C4-2B (cell line): ENCODE data around the gene GABRA5.

ENCODE experiments used
- ZFX ChIP-seq: fragments of 450-650 bp; IDR thresholded peaks from 2 replicates; pipeline ENCODE4 v1.6.1; 2017
- TF ChIP-seq, protein P1 (sequence below): fragments of 450-650 bp; conservative IDR thresholded peaks from 2 replicates; pipeline ENCODE4 v1.5.1; 2017; ENCODE audit warnings: mild to moderate bottlenecking

DNA sequence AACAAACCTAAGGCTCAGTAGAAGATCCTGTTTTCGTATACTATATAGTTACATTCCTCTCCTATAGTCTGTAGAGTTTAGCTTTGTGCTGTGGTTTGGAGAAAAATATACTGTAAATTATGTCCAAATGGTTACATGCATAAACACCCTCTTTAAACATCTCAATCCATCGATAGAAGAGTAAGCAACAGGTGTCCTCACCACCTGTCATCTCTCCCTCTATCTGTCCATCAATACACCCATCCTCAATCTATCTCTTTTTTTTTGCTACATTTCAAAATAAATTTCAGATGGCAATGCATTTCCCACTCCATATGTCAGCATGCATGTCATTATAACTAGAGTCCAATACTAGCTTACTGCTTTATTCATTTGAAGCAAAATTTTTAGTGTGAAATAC, 83.1 kb downstream of the GABRA5 start:
- TF ChIP-seq, protein P1, sequence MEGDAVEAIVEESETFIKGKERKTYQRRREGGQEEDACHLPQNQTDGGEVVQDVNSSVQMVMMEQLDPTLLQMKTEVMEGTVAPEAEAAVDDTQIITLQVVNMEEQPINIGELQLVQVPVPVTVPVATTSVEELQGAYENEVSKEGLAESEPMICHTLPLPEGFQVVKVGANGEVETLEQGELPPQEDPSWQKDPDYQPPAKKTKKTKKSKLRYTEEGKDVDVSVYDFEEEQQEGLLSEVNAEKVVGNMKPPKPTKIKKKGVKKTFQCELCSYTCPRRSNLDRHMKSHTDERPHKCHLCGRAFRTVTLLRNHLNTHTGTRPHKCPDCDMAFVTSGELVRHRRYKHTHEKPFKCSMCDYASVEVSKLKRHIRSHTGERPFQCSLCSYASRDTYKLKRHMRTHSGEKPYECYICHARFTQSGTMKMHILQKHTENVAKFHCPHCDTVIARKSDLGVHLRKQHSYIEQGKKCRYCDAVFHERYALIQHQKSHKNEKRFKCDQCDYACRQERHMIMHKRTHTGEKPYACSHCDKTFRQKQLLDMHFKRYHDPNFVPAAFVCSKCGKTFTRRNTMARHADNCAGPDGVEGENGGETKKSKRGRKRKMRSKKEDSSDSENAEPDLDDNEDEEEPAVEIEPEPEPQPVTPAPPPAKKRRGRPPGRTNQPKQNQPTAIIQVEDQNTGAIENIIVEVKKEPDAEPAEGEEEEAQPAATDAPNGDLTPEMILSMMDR: no peak
- no peak for TF ChIP-seq ZFX
